Measurements from ENCODE around the gene CDYL. TPM values are rescaled to one million over a fixed set of nuclear protein-coding genes. Genes with fewer than 3 reads are reported as not detected.

CDYL gene, protein sequence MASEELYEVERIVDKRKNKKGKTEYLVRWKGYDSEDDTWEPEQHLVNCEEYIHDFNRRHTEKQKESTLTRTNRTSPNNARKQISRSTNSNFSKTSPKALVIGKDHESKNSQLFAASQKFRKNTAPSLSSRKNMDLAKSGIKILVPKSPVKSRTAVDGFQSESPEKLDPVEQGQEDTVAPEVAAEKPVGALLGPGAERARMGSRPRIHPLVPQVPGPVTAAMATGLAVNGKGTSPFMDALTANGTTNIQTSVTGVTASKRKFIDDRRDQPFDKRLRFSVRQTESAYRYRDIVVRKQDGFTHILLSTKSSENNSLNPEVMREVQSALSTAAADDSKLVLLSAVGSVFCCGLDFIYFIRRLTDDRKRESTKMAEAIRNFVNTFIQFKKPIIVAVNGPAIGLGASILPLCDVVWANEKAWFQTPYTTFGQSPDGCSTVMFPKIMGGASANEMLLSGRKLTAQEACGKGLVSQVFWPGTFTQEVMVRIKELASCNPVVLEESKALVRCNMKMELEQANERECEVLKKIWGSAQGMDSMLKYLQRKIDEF
- polyA plus RNA-seq (2012; ENCODE audit: insufficient read depth, insufficient read length, low read depth), result 24.3 TPM

DNA sequence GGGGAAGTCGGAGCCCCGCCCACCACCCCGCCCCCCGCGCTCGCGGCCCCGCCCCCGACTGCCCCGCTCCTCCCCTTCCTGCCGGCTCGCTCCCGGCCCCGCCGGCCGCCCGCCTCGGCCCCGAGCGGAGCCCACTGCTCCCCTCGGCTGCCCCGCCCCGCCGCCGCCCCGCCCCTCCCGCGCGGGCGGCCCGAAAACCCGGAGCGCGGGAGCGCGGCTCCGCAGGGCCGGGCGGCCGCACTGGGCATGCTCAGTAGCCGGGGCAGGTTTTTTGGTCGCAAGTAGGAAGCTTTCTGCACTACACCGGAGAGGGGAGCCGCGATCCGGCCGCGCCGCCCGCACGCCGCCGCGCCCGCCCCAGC is at the start of gene CDYL:
TSS of gene CDYL (plus strand) at position 274 of the 362 bp plus-strand sequence. CDS start 380 bp downstream, outside the sequence.
- Histone ChIP-seq H3K4me1 (no peaks in the 10 kb centered on the region), H3K4me3 (ENCODE audit: low read depth, low read length) (peak within 1 kb of the TSS; percentile 69), H3K36me3 (no peaks in the 10 kb centered on the region), H3K9me3 (no peaks in the 10 kb centered on the region), H3K27me3 (peaks cover 37% of the 10 kb centered on the region)
- TF ChIP-seq, protein P1, sequence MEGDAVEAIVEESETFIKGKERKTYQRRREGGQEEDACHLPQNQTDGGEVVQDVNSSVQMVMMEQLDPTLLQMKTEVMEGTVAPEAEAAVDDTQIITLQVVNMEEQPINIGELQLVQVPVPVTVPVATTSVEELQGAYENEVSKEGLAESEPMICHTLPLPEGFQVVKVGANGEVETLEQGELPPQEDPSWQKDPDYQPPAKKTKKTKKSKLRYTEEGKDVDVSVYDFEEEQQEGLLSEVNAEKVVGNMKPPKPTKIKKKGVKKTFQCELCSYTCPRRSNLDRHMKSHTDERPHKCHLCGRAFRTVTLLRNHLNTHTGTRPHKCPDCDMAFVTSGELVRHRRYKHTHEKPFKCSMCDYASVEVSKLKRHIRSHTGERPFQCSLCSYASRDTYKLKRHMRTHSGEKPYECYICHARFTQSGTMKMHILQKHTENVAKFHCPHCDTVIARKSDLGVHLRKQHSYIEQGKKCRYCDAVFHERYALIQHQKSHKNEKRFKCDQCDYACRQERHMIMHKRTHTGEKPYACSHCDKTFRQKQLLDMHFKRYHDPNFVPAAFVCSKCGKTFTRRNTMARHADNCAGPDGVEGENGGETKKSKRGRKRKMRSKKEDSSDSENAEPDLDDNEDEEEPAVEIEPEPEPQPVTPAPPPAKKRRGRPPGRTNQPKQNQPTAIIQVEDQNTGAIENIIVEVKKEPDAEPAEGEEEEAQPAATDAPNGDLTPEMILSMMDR (IDR thresholded peaks at IDR 0.05; ENCODE audit: low read depth, low read length), result no peak
- peak; percentile 91 for DNase-seq

DNA sequence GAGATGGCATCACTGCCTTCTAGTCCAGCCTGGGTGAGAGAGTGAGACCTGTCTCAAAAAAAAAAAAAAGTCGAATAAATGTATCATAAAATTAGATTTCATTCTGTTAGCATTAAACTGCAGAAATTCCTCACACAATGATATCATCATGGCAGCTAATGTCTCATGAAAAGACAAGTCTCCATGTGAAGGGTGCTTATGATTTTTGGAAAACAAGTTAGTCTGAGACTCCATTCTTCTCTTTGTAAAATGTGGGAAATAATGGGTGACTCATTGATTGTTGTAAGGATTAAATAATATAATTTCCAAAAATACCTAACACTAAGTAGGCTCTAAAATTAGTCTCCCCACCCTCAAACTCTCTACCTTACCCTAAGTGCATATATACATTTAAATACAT is 49.6 kb upstream of the CDYL start:
- Histone ChIP-seq H3K4me1 (no peaks in the 10 kb centered on the region), H3K36me3 (no peaks in the 10 kb centered on the region), H3K9me3 (no peaks in the 10 kb centered on the region), H3K27me3 (no peaks in the 10 kb centered on the region), H3K4me3 (ENCODE audit: low read depth, low read length) (no peak overlapping the region)
- DNase-seq, result no peak
- TF ChIP-seq, protein P1 (IDR thresholded peaks at IDR 0.05; ENCODE audit: low read depth, low read length), result no peak

DNA sequence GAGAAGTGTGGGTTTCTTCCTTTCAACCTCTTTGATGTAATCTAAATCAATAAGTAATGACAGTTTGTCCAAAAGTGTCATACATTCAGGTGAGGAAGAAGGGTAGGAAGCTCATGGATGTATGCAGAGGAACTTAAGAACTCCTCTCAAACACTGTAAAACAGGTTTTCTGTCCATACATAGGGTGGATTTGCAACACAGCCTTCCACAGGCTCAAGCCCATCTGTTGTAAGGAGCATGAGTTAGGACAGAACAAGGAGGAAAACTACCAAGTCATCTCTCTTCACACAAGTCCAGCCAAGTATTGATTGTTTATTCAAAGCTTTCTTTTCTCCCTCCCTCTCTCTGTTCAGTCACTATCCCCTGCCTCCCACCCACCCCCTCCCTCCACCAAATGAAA is 49.0 kb upstream of the CDYL start:
- no peaks in the 10 kb centered on the region for H3K36me3 ChIP-seq
- TF ChIP-seq, protein P1 (IDR thresholded peaks at IDR 0.05; ENCODE audit: low read depth, low read length), result no peak
- H3K27me3 ChIP-seq, result no peaks in the 10 kb centered on the region
- H3K4me1 ChIP-seq, result no peaks in the 10 kb centered on the region
- no peaks in the 10 kb centered on the region for H3K9me3 ChIP-seq
- no peak overlapping the region for H3K4me3 ChIP-seq (ENCODE audit: low read depth, low read length)
- no peak for DNase-seq

DNA sequence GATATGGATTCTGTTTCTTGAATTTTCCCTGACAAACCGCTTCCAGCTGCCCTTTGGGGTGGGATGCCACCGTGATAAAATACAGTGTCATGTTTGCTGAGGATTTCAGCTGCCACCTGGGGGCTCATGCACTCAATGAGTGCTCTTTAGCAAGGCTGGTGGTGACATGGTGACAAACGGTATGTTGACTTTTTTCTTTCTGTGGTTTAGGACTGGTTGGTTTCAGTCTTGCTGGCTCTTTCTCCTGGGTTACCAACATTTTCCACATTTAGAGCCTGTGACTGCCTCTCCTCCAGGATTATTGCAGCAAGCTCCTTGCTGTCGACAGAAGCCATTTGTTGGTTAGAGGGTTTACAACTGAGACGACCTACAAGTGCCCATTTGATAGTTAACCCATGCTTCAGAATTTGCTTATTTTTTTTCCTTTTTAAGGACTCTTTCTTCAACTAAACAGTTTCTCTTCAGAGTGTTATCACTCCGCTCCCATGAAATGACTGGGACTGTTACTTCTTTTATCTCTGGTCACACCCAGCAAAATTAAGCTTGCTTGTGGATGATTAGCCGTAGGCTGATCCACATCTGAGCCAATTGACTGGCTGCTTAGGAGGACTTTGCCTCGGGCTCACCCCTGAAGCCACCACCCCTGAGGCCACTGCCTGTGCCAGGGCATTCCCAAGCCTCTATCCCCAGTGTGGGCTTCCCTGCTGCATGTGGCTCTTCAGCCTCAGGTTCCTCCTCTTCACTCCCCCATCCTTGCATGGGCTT is 48.4 kb upstream of the CDYL start:
- H3K27me3 ChIP-seq, result no peaks in the 10 kb centered on the region
- no peaks in the 10 kb centered on the region for H3K4me1 ChIP-seq
- DNase-seq, result no peak
- H3K9me3 ChIP-seq, result no peaks in the 10 kb centered on the region
- no peaks in the 10 kb centered on the region for H3K36me3 ChIP-seq
- H3K4me3 ChIP-seq (ENCODE audit: low read depth, low read length), result no peak overlapping the region
- TF ChIP-seq, protein P1 (IDR thresholded peaks at IDR 0.05; ENCODE audit: low read depth, low read length), result no peak

DNA sequence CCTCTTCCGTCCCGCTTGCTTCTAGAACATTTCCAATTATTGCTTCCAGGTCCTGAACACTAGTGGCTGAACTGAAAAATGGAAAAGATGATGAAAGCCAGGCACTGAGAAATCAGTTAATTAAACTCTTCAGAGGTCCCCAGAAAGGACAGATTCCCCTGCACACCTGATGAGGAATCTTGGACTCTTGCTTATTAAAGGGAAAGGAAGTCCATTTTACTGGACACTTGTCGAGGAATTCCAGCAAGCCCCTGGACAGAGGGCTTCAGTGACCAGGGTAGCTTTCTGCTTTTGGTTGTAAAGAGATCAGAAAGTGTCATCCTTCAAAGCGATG is 47.8 kb upstream of the CDYL start:
- Histone ChIP-seq H3K4me3 (ENCODE audit: low read depth, low read length) (no peak overlapping the region), H3K4me1 (no peaks in the 10 kb centered on the region), H3K27me3 (no peaks in the 10 kb centered on the region), H3K36me3 (no peaks in the 10 kb centered on the region), H3K9me3 (no peaks in the 10 kb centered on the region)
- TF ChIP-seq, protein P1 (IDR thresholded peaks at IDR 0.05; ENCODE audit: low read depth, low read length), result no peak
- no peak for DNase-seq

All from BE2C (cell line).